Stomach (tissue), 4 donors: Measurements from ENCODE around the gene SCN5A.

ENCODE experiments used
- EP300 ChIP-seq: sonication (generic); formaldehyde crosslinking; IDR thresholded peaks from one replicate; pipeline ENCODE4 v1.6.1; 2017; ENCODE audit warnings: antibody characterized with exemption
- POLR2A ChIP-seq, 4 donors: fragments of 450-650 bp; IDR thresholded peaks; one replicate each; pipeline ENCODE4 v1.6.1; 2016; ENCODE audit warnings: antibody characterized with exemption in 4 of 4, control low read depth in 2 of 4, mild to moderate bottlenecking in 1 of 4, moderate library complexity in 1 of 4
- TF ChIP-seq, protein P1 (sequence below), 7 experiments: fragments of 450-650 bp in 4 of 7; fragments of 200-600 bp in 3 of 7; sonication (generic) in 3 of 7; IDR thresholded peaks; one replicate each; pipeline ENCODE4 v1.5.1; 2016 to 2019; ENCODE audit warnings: antibody characterized with exemption in 7 of 7, control low read depth in 2 of 7, mild to moderate bottlenecking in 1 of 7

- TF ChIP-seq, protein P1, sequence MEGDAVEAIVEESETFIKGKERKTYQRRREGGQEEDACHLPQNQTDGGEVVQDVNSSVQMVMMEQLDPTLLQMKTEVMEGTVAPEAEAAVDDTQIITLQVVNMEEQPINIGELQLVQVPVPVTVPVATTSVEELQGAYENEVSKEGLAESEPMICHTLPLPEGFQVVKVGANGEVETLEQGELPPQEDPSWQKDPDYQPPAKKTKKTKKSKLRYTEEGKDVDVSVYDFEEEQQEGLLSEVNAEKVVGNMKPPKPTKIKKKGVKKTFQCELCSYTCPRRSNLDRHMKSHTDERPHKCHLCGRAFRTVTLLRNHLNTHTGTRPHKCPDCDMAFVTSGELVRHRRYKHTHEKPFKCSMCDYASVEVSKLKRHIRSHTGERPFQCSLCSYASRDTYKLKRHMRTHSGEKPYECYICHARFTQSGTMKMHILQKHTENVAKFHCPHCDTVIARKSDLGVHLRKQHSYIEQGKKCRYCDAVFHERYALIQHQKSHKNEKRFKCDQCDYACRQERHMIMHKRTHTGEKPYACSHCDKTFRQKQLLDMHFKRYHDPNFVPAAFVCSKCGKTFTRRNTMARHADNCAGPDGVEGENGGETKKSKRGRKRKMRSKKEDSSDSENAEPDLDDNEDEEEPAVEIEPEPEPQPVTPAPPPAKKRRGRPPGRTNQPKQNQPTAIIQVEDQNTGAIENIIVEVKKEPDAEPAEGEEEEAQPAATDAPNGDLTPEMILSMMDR (IDR thresholded peaks at IDR 0.05): no peak
- TF ChIP-seq POLR2A (IDR thresholded peaks at IDR 0.05) (no peak), EP300 (no peak)
These were observed 3.9 kb downstream of the SCN5A start for GRCh38 chr3:38645601-38646000.
